Astrocyte (in vitro differentiated cells and primary cell): ENCODE measurements around the gene NABP2.

Source experiments
- CTCF ChIP-seq: IDR thresholded peaks from 2 replicates; pipeline ENCODE4 v1.5.1; 2011; ENCODE audit warnings: low read depth, mild to moderate bottlenecking, inconsistent platforms, low read length, moderate library complexity; ENCODE audit not compliant: insufficient read depth
- EZH2 ChIP-seq: IDR thresholded peaks from 2 replicates; pipeline ENCODE4 v1.6.1; 2012; ENCODE audit warnings: mild to moderate bottlenecking, low read length, inconsistent platforms; ENCODE audit not compliant: insufficient read depth

- TF ChIP-seq CTCF (no peak), EZH2 (no peak)
Observed at GRCh38 chr12:56229916-56230431, 5.8 kb downstream of the NABP2 start, which contains the start of gene SLC39A5.
